Islet precursor cell (in vitro differentiated cells): ENCODE data around the gene NRXN3.
A peak's percentile ranks its signal among the peaks of the same experiment; 100 is the strongest.

ENCODE experiments used
- DNase-seq: peaks from one replicate; pipeline ENCODE4 v3.0.0-alpha.2; 2018

Gene NRXN3

DNA sequence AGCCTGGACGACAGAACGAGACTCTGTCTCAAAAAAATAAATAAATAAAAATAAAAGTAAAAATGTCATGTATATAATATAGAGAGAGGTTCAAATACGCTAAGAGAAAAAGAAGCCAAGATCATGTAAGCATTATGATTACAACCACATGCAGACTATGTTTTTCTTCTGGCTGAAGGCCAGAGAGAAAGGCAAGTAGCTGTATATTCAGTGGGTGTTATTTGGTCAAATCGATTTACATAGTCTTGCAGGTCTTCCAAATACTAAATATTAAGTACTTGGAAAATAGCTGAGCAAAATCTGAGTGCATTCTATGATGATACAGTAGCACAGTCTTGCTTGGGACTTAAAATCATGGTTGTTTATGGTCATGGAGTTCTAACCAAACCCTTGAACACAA is 1283.1 kb downstream of the NRXN3 start:
- no peak for DNase-seq

DNA sequence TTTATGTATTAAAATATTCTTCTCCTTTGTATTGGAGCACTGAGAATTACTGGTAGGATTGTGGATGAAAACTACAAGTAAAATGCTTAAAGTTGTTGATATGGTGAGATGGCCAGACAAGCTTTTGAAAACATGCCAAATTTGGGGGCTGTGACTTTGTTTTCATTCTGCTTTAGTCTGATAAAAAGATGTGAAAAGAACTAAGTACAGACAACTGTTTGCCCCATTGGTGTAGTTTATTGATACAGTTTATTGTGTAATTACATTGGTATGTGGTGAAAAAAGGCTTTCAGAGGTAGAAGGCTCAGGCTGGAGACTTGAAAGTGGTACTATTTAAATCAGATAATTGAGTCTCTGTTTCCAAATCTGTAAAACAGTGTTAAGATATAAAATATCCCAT is 1294.3 kb downstream of the NRXN3 start:
- no peak for DNase-seq

DNA sequence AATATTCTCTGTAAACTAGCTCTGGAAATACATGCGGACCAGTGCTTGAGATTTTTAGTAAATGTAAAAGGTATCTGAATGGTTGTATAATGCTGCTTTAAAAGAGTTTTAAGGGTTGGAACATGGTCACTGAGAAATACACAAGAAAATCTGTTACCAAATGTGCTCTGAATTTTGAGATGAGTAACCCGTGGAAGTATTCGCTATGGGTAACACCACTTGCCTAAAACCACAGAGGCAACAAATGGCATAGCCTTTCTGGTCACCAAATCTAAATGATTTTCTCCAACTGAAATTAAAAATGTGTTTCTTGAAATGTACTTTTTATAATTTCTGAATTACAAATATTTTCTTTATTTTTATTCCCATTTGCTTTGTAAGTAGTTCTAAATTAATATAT is 1295.5 kb downstream of the NRXN3 start:
- no peak for DNase-seq

DNA sequence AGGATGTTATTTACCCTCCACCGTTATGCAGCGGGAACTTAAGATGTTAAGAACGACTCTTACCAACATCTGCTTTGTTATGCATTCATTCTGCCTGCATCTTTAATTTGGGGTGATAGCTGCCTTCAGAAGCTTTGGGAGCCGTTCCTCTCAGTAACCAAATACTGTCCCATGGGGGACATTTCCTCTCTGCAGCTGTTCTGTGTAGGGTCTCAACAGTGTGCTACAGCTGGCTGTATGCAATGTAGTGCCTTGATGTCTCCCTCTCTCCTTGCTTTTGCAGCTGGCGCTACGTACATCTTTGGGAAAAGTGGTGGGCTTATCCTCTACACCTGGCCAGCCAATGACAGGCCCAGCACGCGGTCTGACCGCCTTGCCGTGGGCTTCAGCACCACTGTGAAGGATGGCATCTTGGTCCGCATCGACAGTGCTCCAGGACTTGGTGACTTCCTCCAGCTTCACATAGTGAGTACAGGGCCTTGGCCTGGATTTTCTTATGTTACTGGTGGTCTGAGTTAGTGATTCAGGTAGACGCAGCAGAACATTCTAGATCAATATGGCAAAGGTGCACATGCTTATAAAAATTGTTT is 1296.9 kb downstream of the NRXN3 start:
- no peak for DNase-seq

DNA sequence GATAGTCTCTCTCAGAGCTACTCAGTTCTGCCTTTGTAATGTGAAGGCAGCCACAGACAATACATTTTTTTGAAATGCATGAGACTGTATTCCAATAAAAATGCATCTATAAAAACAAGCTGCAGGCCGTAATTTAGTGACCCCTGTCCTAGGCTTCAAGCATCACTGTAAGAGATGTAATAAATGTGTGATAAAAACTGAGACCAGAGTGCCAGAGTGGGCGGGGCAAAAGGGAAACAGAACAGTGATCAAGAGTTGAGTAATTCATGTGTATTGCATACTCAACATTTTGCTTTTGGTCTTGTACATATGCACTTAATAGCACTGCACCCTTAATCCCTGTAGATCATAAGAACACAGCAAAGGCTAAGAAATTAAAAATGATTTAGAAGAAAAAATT is 1297.7 kb downstream of the NRXN3 start:
- DNase-seq = no peak

DNA sequence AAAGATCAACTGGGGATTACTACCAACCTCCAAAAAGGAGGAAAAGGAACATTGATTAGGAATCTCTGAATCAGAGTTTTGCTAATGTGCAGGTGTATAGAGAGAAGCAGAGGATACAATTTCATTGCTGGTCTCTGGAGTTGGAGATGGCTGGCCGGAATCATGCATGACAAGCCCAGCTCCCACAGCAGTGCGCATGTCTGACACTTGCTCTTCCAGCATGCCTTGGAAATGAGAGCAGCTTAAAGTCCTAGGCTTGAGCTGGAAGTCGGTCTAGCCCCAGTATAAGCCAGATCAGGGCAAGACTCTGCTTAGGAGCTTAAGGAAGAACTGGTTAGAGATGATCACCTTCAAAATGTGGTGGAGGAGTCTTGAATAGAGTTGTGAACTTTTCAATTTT is 1298.3 kb downstream of the NRXN3 start:
- DNase-seq = no peak

DNA sequence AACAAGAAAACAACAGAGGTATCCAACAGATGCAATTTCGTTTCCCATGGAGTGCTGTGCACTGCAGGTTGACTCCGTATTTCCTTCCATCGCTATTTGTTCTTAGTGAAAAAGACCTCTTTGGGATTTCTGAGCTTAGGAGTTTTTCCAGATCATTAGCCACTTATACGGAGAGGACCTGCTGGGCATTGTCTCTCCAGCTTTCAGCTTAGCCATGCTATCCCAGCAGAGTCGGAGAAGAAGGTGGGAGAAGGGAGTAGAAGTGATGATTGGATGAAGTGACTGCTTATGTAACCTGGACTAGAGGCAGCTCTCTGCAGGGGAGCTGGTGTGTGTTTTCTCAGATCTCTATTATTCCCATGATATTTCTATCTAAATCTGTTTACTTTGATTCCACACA is 1303.5 kb downstream of the NRXN3 start:
- no peak for DNase-seq

DNA sequence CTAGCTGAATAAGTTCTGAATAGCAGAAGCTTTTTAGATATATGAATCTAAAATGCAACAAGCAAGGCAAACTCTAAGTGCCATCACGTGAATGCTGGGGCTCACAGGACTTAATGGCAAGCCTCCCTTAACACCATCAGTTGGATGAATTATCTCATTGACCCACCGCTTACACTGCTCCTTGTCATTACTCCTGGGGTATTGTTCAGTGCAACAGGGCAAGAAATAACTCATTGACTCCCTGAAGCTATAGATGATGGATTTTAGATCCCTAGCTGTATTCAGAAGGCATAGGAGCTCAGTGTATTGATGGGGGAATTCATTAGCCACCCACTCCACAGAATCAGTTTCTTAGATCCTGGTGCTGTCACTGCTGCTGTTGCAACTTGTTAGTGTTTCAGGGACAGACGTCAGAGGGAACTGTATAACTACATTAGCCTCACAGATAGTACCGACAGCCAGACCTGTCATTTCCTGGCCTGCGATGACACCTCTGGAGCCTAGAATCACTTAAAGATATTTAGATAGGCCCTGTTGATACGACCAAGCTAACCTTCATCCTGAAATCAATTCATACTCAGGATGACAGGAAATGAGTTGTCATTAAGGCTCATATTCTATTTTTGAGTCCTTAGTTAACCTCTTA is 1305.8 kb downstream of the NRXN3 start:
- DNase-seq = no peak

DNA sequence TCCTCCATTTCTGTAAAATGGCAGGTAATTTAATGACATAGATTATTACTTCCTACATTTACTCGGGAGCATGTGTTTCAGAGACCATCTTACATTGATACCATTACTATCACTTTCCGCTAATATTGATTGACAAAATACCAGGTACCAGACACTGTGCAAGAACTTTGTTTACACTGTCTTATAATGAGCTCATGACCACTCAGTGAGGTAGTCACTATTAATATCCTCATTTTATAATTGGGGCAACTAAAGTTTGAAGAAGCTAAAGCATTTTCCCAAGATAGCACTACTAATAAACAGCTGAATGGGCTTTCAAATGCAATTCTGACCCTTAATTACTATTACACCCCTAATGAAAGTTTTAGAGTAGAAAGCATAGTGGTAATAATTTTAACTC is 1306.4 kb downstream of the NRXN3 start:
- no peak for DNase-seq

DNA sequence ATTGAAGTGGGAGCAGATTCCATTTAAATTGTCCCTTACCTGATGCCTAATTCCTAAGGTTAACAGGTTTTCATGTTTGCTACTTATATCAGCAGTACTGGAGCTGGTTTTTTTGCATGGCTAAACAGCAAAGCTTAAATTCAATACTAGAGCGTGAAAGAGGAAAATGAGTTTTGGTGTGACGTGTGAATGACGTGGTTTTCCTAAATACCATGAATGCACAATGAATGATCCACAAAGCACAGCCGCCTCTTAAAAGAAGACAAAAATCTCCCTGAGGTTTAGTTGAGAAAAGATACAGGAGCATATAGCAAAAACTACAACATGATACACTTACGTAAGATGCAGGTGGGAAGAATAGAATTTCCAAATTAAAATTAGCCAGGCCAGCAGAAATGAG is 1310.0 kb downstream of the NRXN3 start:
- no peak for DNase-seq

DNA sequence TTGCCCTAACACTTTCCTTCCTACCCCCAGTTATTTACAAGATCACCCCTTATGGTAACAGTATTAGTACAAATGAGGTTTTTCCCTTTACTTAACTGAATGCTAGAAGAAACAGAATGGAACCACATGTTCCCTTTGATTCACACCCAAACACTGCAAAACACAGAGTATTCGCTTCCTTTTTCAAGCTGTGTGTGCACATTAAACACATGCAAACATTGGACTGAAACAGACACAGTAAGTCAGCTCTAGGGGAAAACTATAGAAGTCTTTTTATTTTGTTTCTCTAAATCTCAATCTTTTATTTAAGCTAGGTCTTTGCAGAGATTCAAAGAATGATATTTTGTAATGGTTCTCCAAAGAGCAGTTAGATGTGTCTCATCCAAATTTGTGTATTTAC is 1312.7 kb downstream of the NRXN3 start:
- no peak for DNase-seq

DNA sequence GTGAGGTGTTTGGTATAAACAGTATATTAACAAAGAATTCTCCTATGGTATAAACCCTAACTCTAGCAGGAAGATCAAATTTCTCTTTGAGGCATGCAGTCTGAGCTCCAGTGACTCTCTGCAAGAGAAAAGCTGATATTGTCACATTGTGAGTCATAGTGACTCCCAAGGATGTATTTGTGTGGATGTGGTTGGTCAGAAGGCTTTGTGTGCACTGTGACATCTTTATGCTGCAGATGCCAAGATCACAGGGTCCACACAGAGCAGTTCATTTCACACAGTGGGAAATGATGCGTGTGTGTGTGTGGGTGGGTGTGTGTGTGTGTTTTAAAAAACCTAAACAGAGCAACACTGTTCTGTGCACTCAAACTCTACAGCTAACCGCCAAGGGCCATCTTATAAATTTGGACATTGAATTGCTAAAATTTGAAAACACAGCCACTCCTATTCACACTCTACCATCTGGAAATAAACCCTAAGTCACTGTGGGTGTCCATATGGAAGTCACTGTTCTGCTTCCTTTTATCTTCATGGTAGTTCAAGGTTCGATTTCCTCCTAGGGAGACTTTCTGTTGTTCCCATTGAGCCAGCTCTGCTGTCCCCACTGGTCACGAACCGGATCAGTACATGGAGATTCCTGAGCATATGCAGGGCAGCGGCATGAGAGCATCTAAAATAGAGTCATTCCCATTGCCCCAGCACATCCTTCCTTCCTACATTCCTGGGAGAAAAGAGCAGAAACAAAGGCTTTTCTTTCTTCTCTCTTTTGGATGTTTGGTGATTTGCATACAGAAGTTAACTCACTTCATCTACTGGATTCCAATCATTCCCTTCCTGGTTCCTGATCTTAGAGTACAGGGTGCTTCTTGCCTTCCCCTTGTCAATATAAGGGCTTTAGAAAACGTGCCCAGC is 1313.6 kb downstream of the NRXN3 start:
- peak; percentile 55 for DNase-seq

DNA sequence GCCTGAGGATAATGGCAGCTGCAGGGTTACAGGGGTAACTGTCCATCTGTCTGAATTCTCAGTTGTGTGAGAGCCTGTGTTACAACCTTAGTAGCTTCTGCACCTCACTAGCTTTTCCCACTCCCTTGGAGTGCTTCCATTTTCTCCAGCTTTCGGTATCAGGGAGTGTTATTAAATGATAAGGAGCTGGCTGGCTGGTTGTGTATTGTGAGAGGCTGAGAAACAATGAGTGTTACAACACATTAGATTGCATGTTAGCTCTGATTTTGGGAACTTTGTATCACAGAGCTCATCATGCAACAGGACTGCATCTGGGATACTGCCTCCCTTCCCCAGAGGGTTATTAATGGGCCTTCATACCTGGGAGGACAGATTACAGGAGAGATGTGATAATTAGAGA is 1317.5 kb downstream of the NRXN3 start:
- DNase-seq = no peak

DNA sequence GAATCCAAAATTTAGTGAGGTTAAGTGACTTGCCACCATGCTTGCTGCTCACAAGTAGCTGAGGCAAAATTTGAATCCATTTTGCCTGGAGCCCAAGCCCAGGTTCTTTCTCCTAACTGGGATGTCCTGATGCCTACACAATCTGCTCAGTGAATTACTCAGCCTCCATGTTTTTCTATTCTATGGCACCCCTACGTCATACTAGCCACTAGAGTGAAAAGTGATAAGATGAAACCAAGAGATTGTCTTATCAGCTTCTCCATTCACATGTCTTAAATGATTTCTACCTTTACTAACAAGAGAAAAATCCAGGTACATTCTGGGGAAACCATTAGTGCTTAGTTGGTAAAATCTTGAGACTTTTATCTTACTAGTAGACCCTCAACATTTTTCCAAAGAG is 1321.0 kb downstream of the NRXN3 start:
- no peak for DNase-seq

DNA sequence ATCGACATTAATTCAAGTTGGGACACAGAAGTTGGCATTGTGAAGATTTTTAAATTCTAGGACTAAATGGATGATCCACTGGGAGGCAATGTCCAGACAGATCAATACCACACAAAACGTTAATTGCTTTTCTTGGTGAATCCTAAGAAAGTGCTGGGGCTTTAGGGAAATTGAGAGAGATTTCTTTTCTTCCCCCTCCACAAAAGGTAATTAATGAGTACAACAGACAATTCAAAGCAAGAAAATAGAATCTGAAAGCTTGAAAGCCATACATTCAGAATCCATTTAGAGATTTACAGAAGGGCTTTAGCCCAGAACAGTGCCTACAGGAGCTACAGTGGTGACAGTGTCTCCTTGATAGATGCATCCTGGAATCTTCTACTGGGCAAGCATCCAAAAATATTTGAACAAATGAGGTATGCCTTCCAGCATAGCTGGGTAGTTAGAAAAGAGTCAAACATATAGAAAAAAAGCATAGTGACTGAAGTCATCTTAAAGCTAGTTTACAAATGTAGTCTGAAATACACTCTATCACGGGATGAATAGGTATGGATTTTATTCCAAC is 1323.0 kb downstream of the NRXN3 start:
- no peak for DNase-seq

DNA sequence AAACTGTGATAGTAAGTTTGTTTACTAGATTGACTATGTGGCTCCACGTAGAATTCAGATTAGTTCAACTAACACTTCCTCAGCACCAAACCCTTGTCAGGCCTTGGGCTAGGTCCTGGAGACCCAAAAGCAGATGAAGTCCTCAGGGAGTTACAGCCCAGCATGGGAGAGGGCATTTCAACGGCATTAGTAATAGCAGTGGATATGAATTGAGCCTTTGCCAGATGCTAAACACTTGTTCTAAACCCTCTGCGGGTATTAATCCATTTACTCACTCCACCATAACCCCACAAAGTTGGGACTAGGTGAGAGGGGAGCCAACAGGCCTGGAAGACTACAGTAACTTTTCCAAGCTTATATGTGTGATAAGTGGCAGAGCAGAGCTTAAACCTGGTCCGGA is 1326.5 kb downstream of the NRXN3 start:
- DNase-seq = no peak

DNA sequence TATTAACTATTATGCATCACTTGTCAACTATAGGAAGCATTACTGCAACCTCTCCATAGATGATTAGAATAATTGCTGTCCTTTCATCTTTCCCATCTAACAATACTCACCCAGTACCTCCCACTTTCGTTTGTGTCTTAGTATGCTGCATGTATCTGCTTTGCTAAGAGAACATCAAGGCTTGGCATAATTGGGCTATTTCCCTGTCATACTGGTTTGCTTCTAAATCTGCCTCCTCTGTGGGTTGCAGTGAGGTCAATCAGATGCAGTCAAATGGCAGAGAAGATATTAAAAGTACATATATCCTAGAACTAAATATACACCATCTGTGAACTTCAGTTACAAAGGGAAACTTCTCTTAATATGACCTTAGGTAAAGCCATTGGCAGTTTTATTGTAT is 1330.3 kb downstream of the NRXN3 start:
- DNase-seq = no peak

DNA sequence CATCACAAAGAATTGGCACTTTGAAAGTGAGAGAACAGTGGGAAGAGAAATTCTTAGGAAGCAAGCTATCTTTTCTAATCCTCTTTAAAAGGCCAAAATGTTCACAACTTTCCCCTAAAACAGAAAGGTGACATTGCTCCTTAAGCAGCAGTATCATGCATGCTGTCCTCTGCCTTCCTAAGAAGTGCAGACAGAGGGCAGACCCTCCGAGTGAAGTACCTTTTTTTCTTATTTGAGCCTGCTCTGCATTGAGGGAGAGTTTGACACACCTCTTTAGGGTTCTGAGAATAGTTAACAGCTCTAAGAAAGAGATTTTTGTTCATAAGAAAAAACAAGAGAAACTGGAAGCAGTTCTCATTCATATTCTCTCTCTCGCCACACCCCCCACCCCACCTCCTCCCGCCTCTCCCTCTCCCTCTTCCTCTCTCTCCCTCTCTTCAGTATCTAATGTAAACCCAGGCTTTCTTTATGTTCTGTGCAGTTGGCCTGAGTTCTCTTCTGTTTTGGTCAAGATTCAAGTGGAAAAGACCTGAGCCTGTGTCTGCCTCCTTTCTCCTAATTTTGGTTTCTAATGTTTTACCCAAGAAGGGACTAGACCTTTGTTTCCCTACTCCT is 1332.1 kb downstream of the NRXN3 start:
- no peak for DNase-seq

DNA sequence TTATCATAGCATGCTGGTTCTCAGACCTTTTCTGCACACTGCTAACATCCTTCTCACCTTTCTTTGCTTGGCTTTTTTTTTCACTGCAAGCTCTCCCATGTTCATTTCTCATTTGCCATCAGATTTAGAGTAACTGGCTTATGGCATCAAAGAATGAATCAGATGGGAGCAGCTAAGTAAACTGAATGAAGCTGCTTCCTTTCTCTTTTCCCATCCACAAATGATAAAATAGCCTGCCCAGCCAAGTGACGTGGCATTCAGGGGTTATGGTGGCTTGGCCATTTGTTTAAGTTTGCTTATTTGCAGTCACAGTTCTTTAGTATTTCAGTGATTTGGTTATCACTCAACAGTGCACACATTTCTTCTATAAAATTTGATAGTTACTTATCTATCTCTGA is 1332.6 kb downstream of the NRXN3 start:
- no peak for DNase-seq

DNA sequence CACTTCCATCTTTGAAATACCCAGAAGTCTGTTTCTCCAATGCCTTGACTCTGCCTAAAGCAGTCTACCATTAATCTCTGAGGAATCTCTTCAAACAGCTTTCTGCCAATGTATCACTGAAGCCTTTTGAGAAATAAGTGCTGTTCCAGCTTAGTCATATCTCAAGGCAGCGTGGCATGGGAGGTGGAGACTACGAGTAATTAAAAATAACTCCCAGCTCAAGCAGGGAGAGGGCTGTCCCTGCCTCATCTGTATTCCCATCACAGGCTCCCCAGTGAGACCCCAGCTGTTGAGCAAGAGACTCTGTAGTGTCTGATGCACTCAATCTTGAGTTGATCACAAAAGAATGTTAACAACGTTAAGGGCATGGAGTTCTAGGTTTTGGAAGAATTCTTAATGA is 1340.5 kb downstream of the NRXN3 start:
- no peak for DNase-seq

DNA sequence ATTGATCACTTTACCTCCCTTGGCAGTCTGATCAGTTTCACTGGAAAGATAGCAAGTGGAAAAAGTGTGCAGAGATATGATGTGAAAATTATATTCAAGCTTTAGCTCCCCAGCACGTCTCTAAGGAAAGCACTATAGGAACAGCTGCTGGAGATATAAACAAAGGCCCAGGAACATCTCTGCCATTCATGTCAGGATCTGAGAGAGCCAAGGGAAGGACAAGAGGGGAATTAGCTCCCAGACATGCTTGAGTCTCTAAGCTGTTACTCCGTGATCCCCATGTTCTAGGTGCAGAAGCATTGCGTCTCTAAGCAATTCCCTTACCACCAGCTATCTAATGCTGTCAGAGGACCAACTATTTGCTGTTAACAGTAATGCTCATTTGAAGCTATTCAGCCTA is 1341.0 kb downstream of the NRXN3 start:
- DNase-seq = no peak

DNA sequence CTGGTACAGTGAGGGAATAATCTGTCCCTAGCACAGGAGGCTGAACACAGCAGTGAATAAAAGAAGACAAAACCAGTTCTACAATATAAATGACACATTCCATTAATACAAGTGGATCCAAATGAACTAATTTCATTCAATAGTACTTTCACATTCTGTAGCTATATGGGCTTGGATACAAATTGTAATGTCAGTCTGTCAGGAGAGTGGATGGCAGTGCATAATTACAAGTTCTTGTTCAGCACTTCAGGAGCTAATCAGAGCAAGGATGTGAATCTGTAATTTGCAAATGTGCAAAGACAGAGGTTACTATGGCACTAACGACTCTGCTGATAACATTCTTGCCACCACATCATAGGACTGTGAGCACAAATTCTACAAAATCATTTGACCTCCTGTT is 1343.3 kb downstream of the NRXN3 start:
- DNase-seq = no peak

DNA sequence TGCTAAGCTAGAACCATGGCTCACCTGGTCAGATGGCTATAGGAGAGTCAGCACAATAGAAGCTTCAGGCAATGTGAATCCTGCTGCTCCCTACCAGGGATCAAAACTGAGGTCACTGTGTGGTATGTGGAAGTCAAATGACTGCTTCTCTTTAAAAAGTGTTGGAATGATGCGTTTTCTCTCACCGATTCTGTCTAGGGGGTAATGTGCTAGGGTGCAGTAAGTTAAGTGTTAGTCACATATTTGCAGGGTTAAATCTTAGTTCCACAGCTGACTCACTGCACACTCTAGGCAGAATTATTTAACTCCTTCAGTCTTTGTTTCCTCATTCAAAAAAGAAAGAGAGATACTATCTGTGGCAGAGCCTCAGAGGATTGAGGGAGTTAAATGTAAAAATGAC is 1344.5 kb downstream of the NRXN3 start:
- DNase-seq = peak; percentile 63

DNA sequence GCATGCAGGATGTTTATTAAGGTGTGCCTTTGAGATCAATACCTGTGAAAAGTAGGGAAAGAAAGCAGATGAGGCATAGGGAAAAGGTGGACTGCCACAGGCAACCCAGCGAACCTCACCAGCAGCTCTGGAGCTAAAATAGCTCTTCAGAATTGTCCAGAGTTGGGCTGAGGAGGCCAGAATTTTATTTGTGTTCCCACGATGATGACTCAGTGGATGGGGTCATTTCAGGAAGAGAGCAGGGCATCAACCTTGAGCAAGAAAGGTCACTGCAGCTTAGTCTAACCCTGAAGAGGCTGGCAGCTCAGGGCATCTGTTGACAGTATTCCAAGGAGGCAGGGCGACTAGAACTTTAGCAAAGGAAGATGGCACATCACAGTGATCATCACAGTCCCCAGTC is 1345.0 kb downstream of the NRXN3 start:
- DNase-seq = peak; percentile 70
